Adrenal gland (tissue), 5 donors: ENCODE results near the gene AOPEP.

Source experiments
- CTCF ChIP-seq, 6 experiments: fragments of 450-650 bp in 4 of 6; fragments of 200-600 bp in 2 of 6; sonication (generic) in 1 of 6; IDR thresholded peaks; 1 replicate in 5 of 6; 2 replicates in 1 of 6; pipeline versions ENCODE4 v1.5.1 to v1.8.0; 2016 to 2021; ENCODE audit warnings: antibody characterized with exemption in 6 of 6, mild to moderate bottlenecking in 2 of 6, moderate library complexity in 1 of 6
- POLR2A ChIP-seq, 2 donors: fragments of 450-650 bp; IDR thresholded peaks; one replicate each; pipeline ENCODE4 v1.6.1; 2017; ENCODE audit warnings: antibody characterized with exemption in 2 of 2, mild to moderate bottlenecking in 2 of 2, moderate library complexity in 1 of 2
- donor health status: DM: no; HTN: no; CAD: no.

- TF ChIP-seq CTCF (IDR thresholded peaks at IDR 0.05), result no peak
- no peak for TF ChIP-seq POLR2A (IDR thresholded peaks at IDR 0.05)
These were observed 403.2 kb downstream of the AOPEP start for GRCh38 chr9:95129476-95130291.
